ENCODE data around the gene MACROH2A1.
A peak's percentile ranks its signal among the peaks of the same experiment; 100 is the strongest.

Gene MACROH2A1

GRCh38 chr5:135307143-135307903 lies 91.7 kb downstream of the MACROH2A1 start:
- TF ChIP-seq CTCF (IDR thresholded peaks at IDR 0.05; ENCODE audit: low read depth, low read length): peak; percentile 29; the same call in 1 of the 2 replicates
- H3K27ac ChIP-seq: peak overlapping the region; percentile 97
- DNase-seq: peak; percentile 96
- H3K27me3 ChIP-seq (ENCODE audit: insufficient read depth, low read depth, severe bottlenecking): no peaks in the 10 kb centered on the region
- H3K4me3 ChIP-seq (ENCODE audit: low read depth, low read length): no peak overlapping the region
- H3K36me3 ChIP-seq: no peaks in the 10 kb centered on the region
- no peaks in the 10 kb centered on the region for H3K9me3 ChIP-seq (ENCODE audit: severe bottlenecking)

- H3K36me3 ChIP-seq: no peaks in the 10 kb centered on the region
- no peaks in the 10 kb centered on the region for H3K27me3 ChIP-seq (ENCODE audit: insufficient read depth, low read depth, severe bottlenecking)
- peak overlapping the region; percentile 97 for H3K27ac ChIP-seq
- no peak for TF ChIP-seq CTCF (IDR thresholded peaks at IDR 0.05; ENCODE audit: low read depth, low read length)
- DNase-seq: no peak
- no peaks in the 10 kb centered on the region for H3K9me3 ChIP-seq (ENCODE audit: severe bottlenecking)
- no peak overlapping the region for H3K4me3 ChIP-seq (ENCODE audit: low read depth, low read length)
Observed at GRCh38 chr5:135306557-135306956, 92.5 kb downstream of the MACROH2A1 start.

DNA sequence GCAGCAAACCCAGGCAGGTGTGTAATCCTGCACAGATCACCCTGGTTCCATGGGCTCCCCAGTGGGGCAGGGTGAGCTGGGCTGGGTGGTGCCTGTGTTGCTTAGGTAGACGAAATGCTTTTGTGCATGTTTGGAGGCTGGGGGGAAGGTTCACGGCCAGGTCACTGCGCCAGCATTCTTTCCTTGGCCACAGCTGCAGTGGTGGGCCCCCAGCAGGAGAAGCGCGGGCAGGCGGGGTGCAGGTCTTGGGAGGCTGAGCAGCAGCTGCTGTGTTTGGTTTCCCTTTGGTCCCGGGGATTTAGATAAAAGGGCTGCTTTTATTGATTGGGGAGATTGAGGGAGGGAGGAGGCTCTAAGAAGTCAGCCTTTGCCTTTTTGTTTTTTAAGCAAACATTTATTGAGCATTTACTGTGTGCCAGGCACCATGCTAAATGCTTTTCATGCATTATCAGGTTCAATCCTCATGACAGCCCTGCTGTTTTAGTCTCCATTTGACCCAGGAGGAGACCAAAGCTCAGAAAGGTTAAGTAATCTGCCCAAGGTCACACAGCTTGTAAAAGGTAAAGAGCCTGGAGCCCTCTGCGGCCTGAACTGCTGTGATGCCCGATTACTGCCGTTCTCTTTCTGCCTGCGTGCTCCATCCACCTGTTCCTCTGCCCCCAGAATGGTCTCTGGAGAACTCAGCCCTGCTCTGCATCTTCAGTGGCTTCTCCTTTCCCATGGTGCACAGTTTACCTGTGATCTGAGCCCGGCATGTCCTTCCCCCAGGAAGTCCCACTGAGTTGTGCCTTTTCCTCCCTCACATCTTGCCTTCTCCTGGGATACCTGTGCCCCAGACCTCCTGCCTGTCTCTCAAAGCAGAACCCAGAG lies 94.4 kb downstream of the MACROH2A1 start:
- TF ChIP-seq CTCF (IDR thresholded peaks at IDR 0.05; ENCODE audit: low read depth, low read length): no peak
- Histone ChIP-seq H3K27ac (peak overlapping the region; percentile 97), H3K27me3 (ENCODE audit: insufficient read depth, low read depth, severe bottlenecking) (no peaks in the 10 kb centered on the region), H3K4me3 (ENCODE audit: low read depth, low read length) (no peak overlapping the region), H3K9me3 (ENCODE audit: severe bottlenecking) (no peaks in the 10 kb centered on the region), H3K36me3 (no peaks in the 10 kb centered on the region)
- peak; percentile 54 for DNase-seq

GRCh38 chr5:135303582-135304173 lies 95.4 kb downstream of the MACROH2A1 start:
- H3K4me3 ChIP-seq (ENCODE audit: low read depth, low read length): no peak overlapping the region
- H3K27ac ChIP-seq: peak overlapping the region; percentile 97

More at GRCh38 chr5:135303582-135304173, 95.4 kb downstream of the MACROH2A1 start:
- Histone ChIP-seq H3K27me3 (ENCODE audit: insufficient read depth, low read depth, severe bottlenecking) (no peaks in the 10 kb centered on the region), H3K36me3 (no peaks in the 10 kb centered on the region), H3K9me3 (ENCODE audit: severe bottlenecking) (no peaks in the 10 kb centered on the region)
- no peak for TF ChIP-seq CTCF (IDR thresholded peaks at IDR 0.05; ENCODE audit: low read depth, low read length)
- no peak for DNase-seq

Data from WERI-Rb-1 (cell line).